GM12878 (cell line): ENCODE results near the gene MAFB.

Experiments used
- ATF2 ChIP-seq: IDR thresholded peaks from 2 replicates; pipeline ENCODE4 v1.6.1; 2012; ENCODE audit warnings: low read length, inconsistent platforms
- ATF3 ChIP-seq: IDR thresholded peaks from 2 replicates; pipeline ENCODE4 v1.6.1; 2011; ENCODE audit warnings: low read depth, mild to moderate bottlenecking, low read length, moderate library complexity, borderline replicate concordance; ENCODE audit errors: extremely low read depth
- CTCF ChIP-seq, 3 experiments: IDR thresholded peaks in 2 of 3; conservative IDR thresholded peaks in 1 of 3; 2 replicates each; pipeline ENCODE4 v1.5.1; 2011; ENCODE audit warnings: low read depth in 3 of 3, low read length in 3 of 3, mild to moderate bottlenecking in 3 of 3, control low read depth in 2 of 3, moderate library complexity in 2 of 3, inconsistent platforms in 1 of 3, mixed read lengths in 1 of 3; ENCODE audit not compliant: control insufficient read depth in 2 of 3, insufficient read depth in 1 of 3; ENCODE audit errors: extremely low read depth in 1 of 3
- EGR1 ChIP-seq, 2 experiments: IDR thresholded peaks; 1 replicate in 1 of 2; 2 replicates in 1 of 2; pipeline ENCODE4 v1.6.1; 2011 to 2012; ENCODE audit warnings: low read depth in 2 of 2, low read length in 2 of 2, borderline replicate concordance in 1 of 2, mild to moderate bottlenecking in 1 of 2, moderate library complexity in 1 of 2
- NR2C2 ChIP-seq: IDR thresholded peaks from 2 replicates; pipeline ENCODE4 v1.6.1; 2011; ENCODE audit warnings: borderline replicate concordance, low read depth; ENCODE audit not compliant: control insufficient read depth, insufficient read length
- POLR2A ChIP-seq: IDR thresholded peaks from 2 replicates; pipeline ENCODE4 v1.6.1; 2011; ENCODE audit warnings: low read depth, mild to moderate bottlenecking, low read length
- POLR2AphosphoS5 ChIP-seq: IDR thresholded peaks from 2 replicates; pipeline ENCODE4 v1.6.1; 2011; ENCODE audit warnings: mild to moderate bottlenecking, low read length, inconsistent platforms
- SMC3 ChIP-seq: IDR thresholded peaks from 2 replicates; pipeline ENCODE4 v1.6.1; 2011; ENCODE audit warnings: low read length, improper control_type of control experiment, borderline replicate concordance
- SUPT20H ChIP-seq: IDR thresholded peaks from 2 replicates; pipeline ENCODE4 v1.6.1; 2011; ENCODE audit warnings: low read depth, mild to moderate bottlenecking, low read length, moderate library complexity, borderline replicate concordance; ENCODE audit not compliant: control insufficient read depth
- USF1 ChIP-seq: IDR thresholded peaks from 2 replicates; pipeline ENCODE4 v1.6.1; 2011; ENCODE audit warnings: borderline replicate concordance, low read depth, mild to moderate bottlenecking, moderate library complexity, mixed read lengths, low read length; ENCODE audit not compliant: insufficient read depth; ENCODE audit errors: extremely low read length
- ZBTB11 ChIP-seq: fragments of 450-650 bp; formaldehyde crosslinking; IDR thresholded peaks from 2 replicates; pipeline ENCODE4 v1.5.0; 2022; ENCODE audit warnings: mild to moderate bottlenecking, missing genetic modification characterization
- ZNF592 ChIP-seq: fragments of 450-650 bp; IDR thresholded peaks from 2 replicates; pipeline ENCODE4 v1.6.1; 2017; ENCODE audit warnings: mild to moderate bottlenecking, moderate library complexity
- ZNF622 ChIP-seq: fragments of 450-650 bp; IDR thresholded peaks from 2 replicates; pipeline ENCODE4 v1.6.1; 2017; ENCODE audit warnings: mild to moderate bottlenecking, inconsistent platforms

- TF ChIP-seq SMC3, result no peak
- TF ChIP-seq ATF2, result no peak
- no peak for TF ChIP-seq POLR2AphosphoS5
- no peak for TF ChIP-seq USF1
- TF ChIP-seq ZNF622, result no peak
- TF ChIP-seq NR2C2, result no peak
- no peak for TF ChIP-seq EGR1 (IDR thresholded peaks at IDR 0.05; ENCODE audit: borderline replicate concordance in 1 of 2, low read depth in 2 of 2, low read length in 2 of 2)
- TF ChIP-seq POLR2A, result no peak
- TF ChIP-seq ATF3, result no peak
- no peak for TF ChIP-seq ZBTB11 (CRISPR knock-in tag)
- TF ChIP-seq ZNF592, result no peak
- no peak for TF ChIP-seq SUPT20H
- 0 out of 6 replicates have a peak, but pooled peaks of 1 of the 3 experiments have one; percentile 17 for TF ChIP-seq CTCF (IDR thresholded peaks at IDR 0.05 in 2 of 3, conservative IDR thresholded peaks at IDR 0.05 in 1 of 3; ENCODE audit: control insufficient read depth in 2 of 3, extremely low read depth in 1 of 3, insufficient read depth in 1 of 3, low read depth in 3 of 3, low read length in 3 of 3)
These were observed 18.0 kb upstream of the MAFB start for GRCh38 chr20:40706977-40707582.
